ENCODE data around the gene IL27RA. TPM values are rescaled to one million over a fixed set of nuclear protein-coding genes. Genes with fewer than 3 reads are reported as not detected.

The IL27RA gene
- total RNA-seq, 1 experiment from 2014 or later: 7.8 TPM

DNA sequence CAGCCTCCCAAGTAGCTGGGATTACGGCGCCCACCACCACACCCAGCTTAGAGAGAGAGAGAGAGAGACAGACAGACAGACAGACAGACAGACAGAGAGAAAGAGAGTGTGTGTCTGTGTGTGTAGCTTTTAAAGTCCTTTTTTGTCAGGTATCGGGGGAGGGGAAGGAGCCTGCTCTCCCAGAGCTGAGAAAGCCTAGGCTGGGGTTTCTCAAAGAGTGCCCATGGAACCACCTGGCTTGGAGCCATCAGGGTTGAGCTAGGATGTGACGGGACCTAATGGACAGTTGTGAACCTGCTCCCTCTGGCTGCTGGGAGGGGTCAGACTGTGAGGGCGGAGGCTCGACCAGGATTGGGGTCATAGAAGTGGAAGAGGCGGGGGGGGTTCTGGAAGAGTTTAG, 42.1 kb upstream of the IL27RA start:
- Histone ChIP-seq H3K4me2 (no peak overlapping the region), H4K20me1 (ENCODE audit: insufficient read depth) (peaks cover 6% of the 10 kb centered on the region; the same call in 1 of the 2 replicates), H3K4me1 (replicated peaks; ENCODE audit: insufficient read depth) (no peaks in the 10 kb centered on the region), H3K9me2 (ENCODE audit: insufficient read depth) (no peaks in the 10 kb centered on the region), H3K36me3 (ENCODE audit: low read depth) (no peaks in the 10 kb centered on the region), H3K79me2 (ENCODE audit: low read depth) (no peaks in the 10 kb centered on the region), H3K9me3 (ENCODE audit: insufficient read depth, low read depth) (no peaks in the 10 kb centered on the region), H3F3A (ENCODE audit: insufficient read depth, low read depth) (peaks cover 5% of the 10 kb centered on the region; the same call in 1 of the 2 replicates), H3K4me3 (no peak overlapping the region), H2AFZ (no peak overlapping the region), H3K27me3 (ENCODE audit: insufficient read depth, low read depth) (no peaks in the 10 kb centered on the region), H3K27ac (no peak overlapping the region)
- ChIA-PET POLR2A (ENCODE audit: unreplicated experiment) (no interaction called here), CTCF (no interaction called here)
- DNase-seq: no peak
- BruUV-seq (replicated peaks): no TSS peak
- TF ChIP-seq CTCF (conservative IDR thresholded peaks at IDR 0.05): no peak
- no peak for TF ChIP-seq EZH2 (IDR thresholded peaks at IDR 0.05; ENCODE audit: low read depth)
- intact Hi-C loops (cut with micrococcal nuclease; ENCODE audit: unreplicated experiment): no loop called here

GRCh38 chr19:13990085-13990484, 41.5 kb upstream of the IL27RA start:
- no peak overlapping the region for H3K27ac ChIP-seq
- no peaks in the 10 kb centered on the region for H3K36me3 ChIP-seq (ENCODE audit: low read depth)
- H4K20me1 ChIP-seq (ENCODE audit: insufficient read depth): peaks cover 4% of the 10 kb centered on the region; the same call in 1 of the 2 replicates
- H3K4me3 ChIP-seq: no peak overlapping the region
- no peak for DNase-seq
- no peaks in the 10 kb centered on the region for H3K27me3 ChIP-seq (ENCODE audit: insufficient read depth, low read depth)
- H2AFZ ChIP-seq: no peak overlapping the region
- H3F3A ChIP-seq (ENCODE audit: insufficient read depth, low read depth): peaks cover 5% of the 10 kb centered on the region; the same call in 1 of the 2 replicates
- no TSS peak for BruUV-seq (replicated peaks)
- intact Hi-C loops (cut with micrococcal nuclease; ENCODE audit: unreplicated experiment): no loop called here
- H3K79me2 ChIP-seq (ENCODE audit: low read depth): 0 out of 2 replicates have a peak, but pooled peaks cover under 1% of the 10 kb centered on the region
- TF ChIP-seq CTCF (conservative IDR thresholded peaks at IDR 0.05) (no peak), EZH2 (IDR thresholded peaks at IDR 0.05; ENCODE audit: low read depth) (no peak)
- H3K9me2 ChIP-seq (ENCODE audit: insufficient read depth): no peaks in the 10 kb centered on the region
- H3K4me1 ChIP-seq (replicated peaks; ENCODE audit: insufficient read depth): no peaks in the 10 kb centered on the region
- ChIA-PET POLR2A (ENCODE audit: unreplicated experiment) (no interaction called here), CTCF (no interaction called here)
- no peaks in the 10 kb centered on the region for H3K9me3 ChIP-seq (ENCODE audit: insufficient read depth, low read depth)
- no peak overlapping the region for H3K4me2 ChIP-seq

DNA sequence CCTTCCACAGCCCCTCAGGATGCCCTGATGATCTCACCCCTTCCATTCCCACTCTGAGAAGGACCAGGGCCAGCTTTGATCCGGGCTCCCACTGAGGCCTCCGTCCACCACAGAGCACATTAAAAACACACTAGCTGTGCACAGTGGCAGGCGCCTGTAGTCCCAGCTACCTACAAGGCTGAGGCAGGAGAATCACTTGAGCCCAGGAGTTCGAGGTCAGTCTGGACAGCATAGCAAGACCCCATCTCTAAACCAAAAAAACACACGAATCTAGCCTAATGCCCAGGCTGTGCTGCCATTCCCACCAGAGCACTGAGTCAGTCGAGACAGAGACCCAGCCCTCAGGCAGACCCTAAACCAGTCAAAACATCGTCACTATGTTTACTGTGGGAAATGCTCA, 39.5 kb upstream of the IL27RA start:
- Histone ChIP-seq H3K4me2 (no peak overlapping the region), H4K20me1 (ENCODE audit: insufficient read depth) (peaks cover 6% of the 10 kb centered on the region; the same call in 1 of the 2 replicates), H3K79me2 (ENCODE audit: low read depth) (0 out of 2 replicates have a peak, but pooled peaks cover 7% of the 10 kb centered on the region), H3K27me3 (ENCODE audit: insufficient read depth, low read depth) (no peaks in the 10 kb centered on the region), H3K9me3 (ENCODE audit: insufficient read depth, low read depth) (no peaks in the 10 kb centered on the region), H3K4me1 (replicated peaks; ENCODE audit: insufficient read depth) (no peaks in the 10 kb centered on the region), H3K36me3 (ENCODE audit: low read depth) (no peaks in the 10 kb centered on the region), H3F3A (ENCODE audit: insufficient read depth, low read depth) (peaks cover 1% of the 10 kb centered on the region; the same call in 1 of the 2 replicates), H3K9me2 (ENCODE audit: insufficient read depth) (no peaks in the 10 kb centered on the region), H3K27ac (no peak overlapping the region), H2AFZ (no peak overlapping the region), H3K4me3 (no peak overlapping the region)
- TF ChIP-seq EZH2 (IDR thresholded peaks at IDR 0.05; ENCODE audit: low read depth) (no peak), CTCF (conservative IDR thresholded peaks at IDR 0.05) (no peak)
- intact Hi-C loops (cut with micrococcal nuclease; ENCODE audit: unreplicated experiment): no loop called here
- ChIA-PET POLR2A (ENCODE audit: unreplicated experiment) (no interaction called here), CTCF (no interaction called here)
- DNase-seq: no peak
- no TSS peak for BruUV-seq (replicated peaks)
